ENCODE data around the gene ASIC5.

GRCh38 chr4:155789982-155790381 lies 76.1 kb downstream of the ASIC5 start:
- TF ChIP-seq CTCF (IDR thresholded peaks at IDR 0.05; ENCODE audit: insufficient read depth, low read length, poor library complexity, severe bottlenecking) (no peak), EZH2phosphoT487 (conservative IDR thresholded peaks at IDR 0.05; ENCODE audit: low read length) (no peak)

Measured in SU-DHL-6 (cell line).